ENCODE data around the gene DOK6.

Gene DOK6

GRCh38 chr18:69564602-69565001 lies 163.9 kb downstream of the DOK6 start:
- TF ChIP-seq CTCF (conservative IDR thresholded peaks at IDR 0.05) (no peak), ZFX (IDR thresholded peaks at IDR 0.05) (no peak)
- no peak overlapping the region for H3K27ac ChIP-seq

GRCh38 chr18:69567813-69568488 lies 167.3 kb downstream of the DOK6 start:
- TF ChIP-seq ZFX (IDR thresholded peaks at IDR 0.05) (no peak), CTCF (conservative IDR thresholded peaks at IDR 0.05) (no peak)
- no peak overlapping the region for H3K27ac ChIP-seq

- no peak for TF ChIP-seq CTCF (conservative IDR thresholded peaks at IDR 0.05)
- H3K27ac ChIP-seq = no peak overlapping the region
These were observed 168.4 kb downstream of the DOK6 start for GRCh38 chr18:69569133-69569532.

- no peak overlapping the region for H3K27ac ChIP-seq
- TF ChIP-seq CTCF (conservative IDR thresholded peaks at IDR 0.05) = no peak
- TF ChIP-seq ZFX (IDR thresholded peaks at IDR 0.05) = no peak
These were observed 173.7 kb downstream of the DOK6 start for GRCh38 chr18:69574401-69574800.

GRCh38 chr18:69580107-69580506 lies 179.4 kb downstream of the DOK6 start:
- TF ChIP-seq CTCF (conservative IDR thresholded peaks at IDR 0.05) (no peak), ZFX (IDR thresholded peaks at IDR 0.05) (no peak)
- no peak overlapping the region for H3K27ac ChIP-seq

GRCh38 chr18:69584429-69584828 lies 183.7 kb downstream of the DOK6 start:
- no peak overlapping the region for H3K27ac ChIP-seq
- TF ChIP-seq CTCF (conservative IDR thresholded peaks at IDR 0.05) (no peak), ZFX (IDR thresholded peaks at IDR 0.05) (no peak)

- TF ChIP-seq CTCF (conservative IDR thresholded peaks at IDR 0.05) = no peak
- TF ChIP-seq ZFX (IDR thresholded peaks at IDR 0.05) = no peak
- no peak overlapping the region for H3K27ac ChIP-seq
These were observed 185.0 kb downstream of the DOK6 start for GRCh38 chr18:69585696-69586095.
